ENCODE results near the gene PLEKHO1.
"Not testable (repeated sequence)": the region's sequence is repeated elsewhere in the genome, so short reads cannot be mapped to it uniquely, and the experiment has no call there.

PLEKHO1 gene

GRCh38 chr1:150149271-150150132 lies at the start of gene PLEKHO1:
Gene PLEKHO1, plus strand, starts transcription at chr1:150149916. Its CDS starts 342 bp downstream, at chr1:150150258.
- DNase-seq (ENCODE audit: low read depth in 2 of 2): peak; percentile 73 to 80

GRCh38 chr1:150102986-150103385 lies 46.7 kb upstream of the PLEKHO1 start:
- no peak for DNase-seq (ENCODE audit: low read depth in 2 of 2)

DNA sequence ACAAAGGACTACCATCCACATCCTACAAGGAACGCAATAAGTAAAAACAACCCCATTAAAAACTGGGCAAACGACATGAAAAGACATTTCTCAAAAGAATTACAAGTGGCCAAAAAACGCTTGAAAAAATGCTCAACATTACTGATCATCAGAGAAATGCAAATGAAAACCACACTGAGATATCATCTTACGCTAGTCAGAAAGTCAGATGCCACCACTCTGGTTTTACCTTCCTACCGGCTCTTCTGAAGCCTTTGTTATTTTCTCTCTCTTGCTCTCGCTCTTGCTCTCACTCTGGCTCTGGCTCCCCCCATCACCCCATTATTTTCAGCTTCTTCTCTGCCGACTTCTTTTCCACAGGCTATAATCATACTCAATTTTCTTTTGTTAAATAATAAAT lies 43.4 kb upstream of the PLEKHO1 start:
- DNase-seq (ENCODE audit: low read depth in 2 of 2): no peak

DNA sequence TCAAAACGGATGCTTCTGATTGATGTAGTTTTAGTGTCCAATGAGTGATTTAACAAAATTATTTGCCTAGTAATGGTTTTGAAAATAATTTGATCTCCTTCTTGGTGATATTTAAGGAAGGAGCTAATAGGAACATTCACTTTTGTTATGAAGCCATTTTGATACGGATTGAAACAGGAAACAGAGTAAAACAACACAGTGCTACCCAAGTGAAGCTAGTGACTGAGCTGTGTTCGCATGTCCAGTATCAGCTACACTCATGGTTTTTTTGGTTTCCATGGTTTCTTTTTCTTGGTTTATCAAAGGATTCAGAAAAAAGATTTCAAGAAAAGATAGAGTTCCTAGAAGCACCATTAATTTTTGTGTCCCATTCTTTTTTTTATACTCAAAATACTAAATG lies 40.1 kb upstream of the PLEKHO1 start:
- DNase-seq (ENCODE audit: low read depth in 2 of 2): no peak

DNA sequence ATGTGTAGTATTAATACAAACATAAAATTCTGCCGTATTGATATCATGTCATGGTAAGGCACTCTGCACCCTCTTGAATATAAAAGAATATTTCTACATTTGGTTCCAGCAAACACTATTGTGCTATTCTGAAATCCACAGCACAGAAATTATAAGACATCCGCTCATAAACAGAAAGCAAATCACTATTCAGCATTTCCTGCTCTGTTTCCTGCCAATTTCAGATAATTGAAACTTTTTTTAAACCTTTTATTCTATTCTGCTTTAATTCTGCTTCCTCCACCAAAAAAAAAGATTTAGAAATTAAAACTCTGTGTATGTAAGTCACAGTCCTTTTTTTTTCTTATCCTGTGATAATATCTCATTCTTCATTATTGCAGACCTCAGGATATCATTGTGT lies 39.6 kb upstream of the PLEKHO1 start:
- no peak for DNase-seq (ENCODE audit: low read depth in 2 of 2)

GRCh38 chr1:150111670-150112069 lies 38.0 kb upstream of the PLEKHO1 start:
- DNase-seq (ENCODE audit: low read depth in 2 of 2): no peak

DNA sequence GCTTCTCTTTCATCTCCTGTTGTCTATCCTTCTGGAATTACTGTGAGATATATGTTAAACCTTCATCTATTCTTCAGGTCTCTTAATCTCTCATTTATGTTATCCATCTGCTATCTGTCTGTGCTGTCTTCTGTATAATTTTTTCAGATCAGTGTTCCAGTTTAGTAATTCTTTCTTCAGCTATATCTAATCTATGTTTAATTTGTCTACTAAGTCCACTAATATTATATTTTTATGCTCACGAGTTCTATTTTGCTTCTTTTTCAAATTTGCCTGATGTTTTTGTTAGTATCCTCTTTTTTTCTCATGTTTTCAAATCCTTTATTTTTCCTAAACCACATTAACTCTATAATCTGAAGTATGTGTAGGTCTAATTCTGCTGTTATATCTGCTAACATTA lies 34.6 kb upstream of the PLEKHO1 start:
- no peak for DNase-seq (ENCODE audit: low read depth in 2 of 2)

DNA sequence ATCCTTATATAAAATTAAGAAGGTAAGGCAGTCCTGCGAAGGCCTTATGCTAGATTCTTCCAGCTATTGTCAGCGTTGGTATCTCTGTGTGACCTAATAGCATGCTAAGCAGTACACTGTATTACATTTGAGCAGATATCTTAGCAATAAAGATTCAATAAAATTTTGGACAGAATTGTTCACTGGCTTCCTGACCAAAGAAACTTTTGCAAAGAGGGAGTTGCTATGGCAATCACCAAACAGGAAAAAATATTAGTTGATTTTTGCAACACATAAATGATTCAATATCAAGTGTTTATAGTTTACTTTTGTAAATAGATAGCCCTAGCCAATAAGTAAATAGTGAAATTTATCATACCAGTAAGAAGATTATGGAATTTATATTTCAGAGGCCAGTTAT lies 31.0 kb upstream of the PLEKHO1 start:
- no peak for DNase-seq (ENCODE audit: low read depth in 2 of 2)

DNA sequence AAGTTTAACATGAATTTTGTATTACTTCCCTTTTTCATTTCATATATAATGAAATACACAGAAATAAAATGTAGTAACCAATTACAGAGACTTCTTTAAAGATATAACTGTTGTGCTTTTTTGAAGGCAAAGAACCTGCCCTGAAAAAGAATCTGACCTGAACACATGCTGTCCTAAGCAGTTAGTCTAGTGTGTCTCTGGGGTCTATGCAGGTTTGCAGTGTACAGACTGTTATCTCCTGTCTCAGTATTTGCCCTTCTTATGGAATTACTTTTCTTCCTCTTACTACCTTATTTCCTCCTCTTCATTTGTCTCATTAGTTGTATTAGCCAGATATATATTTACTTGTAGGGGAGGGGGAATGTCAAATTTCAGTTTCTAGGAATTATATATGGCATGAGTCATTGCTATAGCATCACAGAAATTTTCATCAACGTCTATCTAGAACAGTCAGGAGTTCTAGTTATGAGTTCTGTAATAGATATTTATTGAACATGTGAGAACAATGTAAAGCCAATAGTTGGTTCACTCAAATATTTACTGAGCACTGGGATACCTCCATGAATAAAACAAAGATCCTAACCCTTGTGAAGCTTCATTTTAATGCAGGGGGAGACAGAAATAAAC lies 28.4 kb upstream of the PLEKHO1 start:
- DNase-seq (ENCODE audit: low read depth in 2 of 2): no peak

- DNase-seq (ENCODE audit: low read depth in 2 of 2): no peak
Measured at GRCh38 chr1:150126811-150127210, 22.9 kb upstream of the PLEKHO1 start.

DNA sequence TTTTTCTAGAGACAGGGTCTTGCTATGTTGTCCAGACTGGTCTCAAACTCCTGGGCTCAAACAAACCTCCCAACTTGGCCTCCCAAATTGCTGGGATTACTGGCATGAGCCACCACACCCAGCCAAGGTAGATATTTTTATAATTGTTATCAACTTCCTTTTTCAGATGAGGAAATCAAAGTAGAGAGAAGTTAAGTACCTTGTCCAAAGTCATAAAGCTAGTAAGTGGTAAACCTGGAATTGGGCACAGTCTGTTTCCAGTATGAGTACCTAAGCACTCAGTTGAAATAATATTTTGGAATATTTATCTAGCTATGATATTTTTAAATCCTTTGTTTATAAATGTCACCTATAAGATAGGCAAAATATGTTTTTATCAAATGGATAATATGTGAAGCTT lies 22.3 kb upstream of the PLEKHO1 start:
- no peak for DNase-seq (ENCODE audit: low read depth in 2 of 2)

- peak in 1 of 2 donors; percentile 26 for DNase-seq (ENCODE audit: low read depth in 2 of 2)
Measured at GRCh38 chr1:150127868-150128267, 21.8 kb upstream of the PLEKHO1 start.

DNA sequence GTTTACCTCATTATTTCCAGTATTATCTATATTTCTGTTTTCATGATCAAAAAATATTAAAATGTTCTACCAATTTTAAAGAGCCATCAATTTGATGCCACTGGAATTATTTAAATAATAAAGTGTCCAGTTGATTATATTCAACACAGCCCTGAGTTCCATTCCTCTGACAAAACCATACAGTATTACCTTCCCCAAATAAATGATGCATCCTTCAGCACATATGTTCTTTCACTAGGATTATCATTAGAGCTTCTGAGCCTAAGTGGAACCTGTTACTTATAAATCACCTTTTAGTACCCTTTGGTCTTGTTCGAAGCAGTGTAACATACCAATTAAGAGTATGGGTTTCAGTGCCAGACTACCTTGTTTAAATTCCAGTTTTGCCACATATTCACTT lies 17.3 kb upstream of the PLEKHO1 start:
- DNase-seq (ENCODE audit: low read depth in 2 of 2): no peak

- no peak for DNase-seq (ENCODE audit: low read depth in 2 of 2)
Measured at GRCh38 chr1:150134537-150134936, 15.2 kb upstream of the PLEKHO1 start.

GRCh38 chr1:150135400-150135799 lies 14.3 kb upstream of the PLEKHO1 start:
- not testable (repeated sequence) for DNase-seq (ENCODE audit: low read depth in 2 of 2)

DNA sequence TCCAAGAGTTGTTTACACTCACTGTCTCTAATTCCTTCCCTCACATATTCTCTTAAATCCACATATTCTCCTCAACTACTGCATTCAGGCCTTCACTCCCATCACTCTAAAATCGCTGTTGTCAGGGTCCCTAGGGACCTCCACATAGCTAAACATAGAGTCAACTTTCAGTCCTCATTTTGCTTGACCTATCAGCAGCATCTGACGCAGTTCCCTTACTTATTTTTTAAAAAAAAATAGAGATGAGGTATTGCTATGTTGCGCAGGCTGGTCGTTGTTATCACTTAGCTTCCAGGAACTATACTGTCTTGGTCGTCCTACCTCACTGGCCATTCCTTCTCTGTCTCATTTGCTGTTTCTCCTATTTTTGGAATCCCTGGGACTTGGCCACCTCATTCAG lies 11.7 kb upstream of the PLEKHO1 start:
- DNase-seq (ENCODE audit: low read depth in 2 of 2): no peak

DNA sequence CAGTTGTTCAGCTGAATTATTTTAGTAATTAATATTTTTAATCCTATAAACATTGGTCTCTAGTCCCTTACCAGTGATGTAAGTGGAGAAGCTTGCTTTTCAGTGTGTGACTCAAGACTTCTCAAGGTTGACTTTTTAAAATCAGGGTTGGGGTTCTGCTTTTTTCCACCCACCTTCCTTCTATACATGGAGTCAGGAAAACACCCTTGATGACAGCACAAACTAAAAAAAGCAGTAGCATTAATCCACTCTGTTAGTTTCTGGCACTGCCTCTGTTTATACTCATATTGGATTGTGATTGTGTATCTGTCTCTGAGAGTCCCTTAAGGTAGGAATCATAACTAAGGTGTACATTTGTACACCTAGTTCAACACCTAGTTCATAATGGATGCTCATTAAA lies 8.3 kb upstream of the PLEKHO1 start:
- no peak for DNase-seq (ENCODE audit: low read depth in 2 of 2)

DNA sequence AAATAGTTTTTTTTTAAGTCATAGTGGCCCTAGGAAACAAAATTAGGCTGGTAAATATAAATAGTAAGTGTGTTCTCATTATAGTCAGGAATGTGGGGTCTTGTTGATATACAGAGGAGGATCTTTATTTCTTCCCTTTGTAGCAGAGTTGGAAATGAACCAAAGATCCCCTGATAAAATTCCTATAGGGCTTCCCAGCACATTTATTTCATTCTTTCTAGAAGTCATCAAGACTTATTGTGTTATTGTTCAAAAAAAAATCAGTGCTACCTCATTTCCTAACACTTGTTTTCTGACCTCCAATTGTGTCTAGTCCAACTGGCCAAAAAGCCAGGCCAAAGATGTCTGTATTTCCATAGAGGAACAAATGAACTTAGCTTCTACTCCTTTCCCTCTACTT lies 7.6 kb upstream of the PLEKHO1 start:
- DNase-seq (ENCODE audit: low read depth in 2 of 2): no peak

DNA sequence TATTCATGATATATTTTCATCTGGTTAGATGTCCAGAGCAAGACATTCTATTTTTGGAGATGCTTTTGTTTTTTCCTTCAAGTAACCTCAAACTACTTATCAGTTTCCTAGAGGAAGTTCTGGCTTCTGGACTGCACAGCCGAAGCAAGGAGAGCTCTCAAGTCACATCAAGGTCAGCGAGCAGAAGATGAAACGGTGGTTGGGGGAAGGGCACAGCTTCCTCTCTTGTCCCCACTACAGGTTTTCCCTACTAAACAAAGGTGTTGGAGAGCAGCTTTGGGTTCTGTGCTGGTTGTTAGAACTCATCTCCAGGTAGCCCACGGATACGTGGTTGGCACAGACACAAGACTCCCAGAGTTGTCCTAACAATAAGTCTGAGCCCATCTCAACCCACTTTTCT lies 5.1 kb upstream of the PLEKHO1 start:
- DNase-seq (ENCODE audit: low read depth in 2 of 2): no peak

DNA sequence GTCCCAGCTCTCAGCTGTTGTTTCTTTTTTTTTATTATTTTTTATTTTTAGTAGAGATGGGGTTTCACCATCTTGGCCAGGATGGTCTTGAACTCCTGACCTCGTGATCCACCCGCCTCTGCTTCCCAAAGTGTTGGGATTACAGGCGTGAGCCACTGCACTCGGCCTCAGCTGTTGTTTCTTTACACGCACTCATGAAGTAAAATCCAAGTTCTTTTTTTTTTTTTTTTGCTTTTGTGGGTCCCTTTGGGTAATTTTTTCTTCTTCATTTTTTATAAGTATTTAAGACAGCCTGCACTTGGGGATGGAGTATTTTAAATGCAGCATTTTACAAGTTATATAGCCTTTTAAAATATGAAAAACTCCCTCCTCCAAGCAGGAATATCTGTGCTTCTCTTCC lies 3.7 kb upstream of the PLEKHO1 start:
- DNase-seq (ENCODE audit: low read depth in 2 of 2): not testable (repeated sequence)

DNA sequence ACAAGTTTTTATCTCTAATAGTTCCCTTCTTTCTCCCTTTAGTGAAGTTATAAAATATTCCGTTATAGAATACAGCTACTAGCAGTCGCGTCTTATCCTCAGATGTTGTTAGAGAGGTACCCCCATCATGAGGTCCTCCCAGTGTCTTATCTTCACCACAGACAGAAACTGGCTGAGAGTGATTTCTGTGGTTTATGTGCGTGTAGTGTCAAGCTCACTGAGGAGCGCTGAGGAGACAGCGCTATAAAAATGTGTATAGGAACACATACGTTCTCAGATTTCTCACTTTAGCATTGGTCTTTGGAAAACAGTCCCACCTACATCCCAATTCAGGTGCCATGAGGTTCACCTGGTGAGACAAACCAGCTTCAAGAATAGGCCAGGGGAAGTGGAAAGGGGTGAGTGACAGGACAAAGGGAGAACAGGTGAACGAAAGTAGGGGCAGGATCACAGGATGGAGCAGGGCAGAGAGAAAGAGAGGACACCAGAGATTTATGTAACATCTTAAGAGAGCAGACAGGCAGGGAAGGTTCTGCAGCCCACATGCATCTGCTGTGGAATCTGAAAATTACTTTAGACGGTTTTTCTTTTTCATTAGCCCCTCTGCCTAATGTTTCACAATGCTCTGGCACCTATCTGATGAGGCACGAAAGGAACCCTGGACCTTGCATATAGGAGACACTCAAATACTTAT lies 2.7 kb upstream of the PLEKHO1 start:
- no peak for DNase-seq (ENCODE audit: low read depth in 2 of 2)

GRCh38 chr1:150148837-150149270 lies 862 bp upstream of the PLEKHO1 start:
- DNase-seq (ENCODE audit: low read depth in 2 of 2): no peak
